Measurements from ENCODE around the gene SLC22A3.

- TF ChIP-seq EZH2 (IDR thresholded peaks at IDR 0.05; ENCODE audit: borderline replicate concordance, low read length) (no peak), CTCF (conservative IDR thresholded peaks at IDR 0.05 in 1 of 2, IDR thresholded peaks at IDR 0.05 in 1 of 2; ENCODE audit: extremely low read depth in 1 of 2, insufficient read depth in 1 of 2, low read depth in 1 of 2, low read length in 2 of 2) (no peak)
Observed at GRCh38 chr6:160417550-160417949, 69.4 kb downstream of the SLC22A3 start.

All from mammary epithelial cell (primary cell).